ENCODE results near the gene ARL3.

Gene ARL3

DNA sequence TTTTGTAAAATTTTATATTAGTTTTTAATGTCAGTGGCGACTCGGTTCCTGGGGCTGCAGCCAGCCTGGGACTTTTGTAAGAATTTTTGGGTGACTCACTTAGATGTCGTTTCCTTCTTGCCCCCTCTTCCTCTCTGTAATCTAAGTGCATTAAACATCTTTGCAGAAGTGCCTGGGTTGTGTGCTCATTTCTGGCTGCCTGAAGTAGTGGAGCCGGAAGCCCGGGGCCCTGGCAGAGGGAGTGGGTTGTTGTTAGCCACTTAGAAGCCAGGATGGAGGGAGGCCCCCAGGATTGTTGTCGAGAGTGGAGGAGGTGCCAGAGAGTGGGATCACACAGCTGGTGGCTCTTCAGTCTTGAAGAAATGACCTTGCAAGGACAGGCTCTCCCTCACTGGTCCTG is 80.9 kb downstream of the ARL3 start:
- DNase-seq = peak; percentile 76

GRCh38 chr10:102632394-102633111 is 81.6 kb downstream of the ARL3 start:
- DNase-seq = peak; percentile 67

GRCh38 chr10:102631525-102632393 is 82.4 kb downstream of the ARL3 start:
- no peak for DNase-seq

DNA sequence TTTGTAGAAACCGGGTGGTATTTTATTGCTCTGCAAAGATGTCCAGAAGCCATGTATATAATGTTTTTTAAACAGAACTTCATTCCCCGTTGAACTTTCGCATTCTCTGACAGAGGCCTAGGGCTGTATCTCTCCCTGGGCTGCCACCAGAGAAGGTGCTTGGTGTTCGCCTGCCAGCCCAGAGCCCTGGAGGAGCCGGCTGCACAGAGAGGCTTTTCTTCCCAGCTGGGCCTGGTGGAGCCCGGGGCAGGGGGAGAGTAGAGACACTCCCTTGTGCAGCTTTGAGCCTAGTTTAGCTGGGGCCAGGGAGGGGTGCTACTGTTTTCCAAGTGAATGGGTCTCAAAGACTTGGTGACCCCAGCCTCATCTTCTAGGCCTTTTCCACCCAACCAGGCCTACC is 83.5 kb downstream of the ARL3 start:
- no peak for DNase-seq

DNA sequence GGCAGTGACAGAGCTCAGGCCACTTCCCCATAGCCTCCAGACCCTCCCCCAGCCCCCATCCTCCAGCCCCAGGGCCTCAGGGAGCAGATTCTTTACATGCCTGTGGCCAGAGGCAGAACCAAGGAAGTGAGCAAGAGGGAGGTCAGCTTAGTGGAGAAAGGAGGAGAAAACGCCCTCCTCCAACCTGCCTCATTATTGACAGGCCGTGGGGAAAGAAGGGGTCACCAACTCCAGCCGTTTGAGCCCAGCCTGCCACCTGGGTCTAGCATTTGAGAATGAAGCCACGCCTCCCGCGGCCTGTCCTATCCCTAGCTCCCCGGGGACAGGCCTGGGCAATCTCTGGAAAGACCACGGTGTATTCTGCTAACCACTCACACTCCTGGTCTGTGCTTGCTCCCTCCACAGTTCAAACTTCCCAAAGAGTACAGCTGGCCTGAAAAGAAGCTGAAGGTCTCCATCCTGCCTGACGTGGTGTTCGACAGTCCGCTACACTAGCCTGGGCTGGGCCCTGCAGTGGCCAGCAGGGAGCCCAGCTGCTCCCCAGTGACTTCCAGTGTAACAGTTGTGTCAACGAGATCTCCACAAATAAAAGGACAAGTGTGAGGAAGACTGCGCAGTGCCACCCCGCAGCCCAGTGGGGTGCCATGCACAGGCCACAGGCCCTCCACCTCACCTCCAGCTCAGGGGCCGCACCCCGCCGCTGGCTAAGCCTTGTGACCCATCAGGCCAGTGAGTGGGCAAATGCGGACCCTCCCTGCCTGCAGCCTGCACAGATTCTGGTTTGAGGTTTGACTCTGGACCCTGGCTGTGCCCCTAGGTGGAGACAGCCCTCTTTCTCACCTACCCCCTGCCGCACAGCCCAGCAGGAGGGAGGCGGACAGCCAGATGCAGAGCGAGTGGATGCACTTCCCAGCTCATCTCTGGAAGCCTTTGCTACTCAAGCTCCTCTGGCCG is 84.3 kb downstream of the ARL3 start:
- DNase-seq = peak; percentile 94

DNA sequence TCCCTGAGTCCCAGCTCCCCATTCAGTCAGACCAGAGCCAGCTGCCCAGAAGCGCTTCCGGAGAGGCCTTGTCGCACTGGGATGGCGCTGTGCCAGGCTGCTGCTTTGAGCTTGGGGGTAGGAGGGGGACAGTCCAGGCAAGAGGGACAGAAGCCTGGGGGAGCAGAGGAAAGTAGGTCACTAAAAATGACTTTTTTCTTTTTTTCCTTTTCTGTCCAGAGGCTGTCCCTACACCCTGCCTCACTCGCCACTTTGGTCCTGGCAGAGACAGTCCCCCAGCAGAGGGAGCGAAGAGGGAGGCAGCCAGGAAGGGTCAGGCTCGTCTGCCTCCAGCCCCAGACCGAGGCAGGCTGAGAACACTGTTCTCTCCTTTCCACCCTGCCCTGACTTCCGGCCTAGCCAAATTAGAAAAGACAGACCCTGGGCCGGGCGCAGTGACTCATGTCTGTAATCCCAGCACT is 85.7 kb downstream of the ARL3 start:
- DNase-seq = no peak

DNA sequence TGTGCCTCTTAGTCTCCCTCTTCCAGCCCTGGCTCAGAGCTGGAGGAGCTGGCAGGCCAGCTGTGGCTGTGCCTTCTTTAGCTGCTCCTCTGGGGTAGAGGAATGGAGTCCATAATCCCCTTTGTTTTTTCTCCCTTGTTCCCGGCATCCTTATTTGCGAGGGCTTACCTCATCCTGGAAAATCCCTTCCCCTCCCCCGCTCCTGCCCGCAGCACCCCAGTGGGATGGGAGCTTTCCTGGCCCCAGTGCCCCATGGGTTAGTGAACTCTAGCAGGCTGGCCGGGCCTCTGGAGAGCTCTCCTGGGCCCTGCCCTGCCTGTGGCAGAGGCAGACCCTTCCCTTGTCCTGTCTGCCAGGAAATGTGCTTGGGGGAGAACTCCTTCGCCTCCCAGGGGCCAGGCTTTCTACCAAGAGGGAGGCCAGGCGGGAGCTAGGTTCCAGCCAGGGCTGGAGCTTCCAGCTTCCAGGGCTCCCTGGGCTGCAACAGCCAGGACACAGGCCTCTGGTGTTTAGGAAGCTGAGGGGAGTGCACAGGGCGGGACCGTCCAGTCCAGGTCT is 86.4 kb downstream of the ARL3 start:
- DNase-seq = peak; percentile 74

DNA sequence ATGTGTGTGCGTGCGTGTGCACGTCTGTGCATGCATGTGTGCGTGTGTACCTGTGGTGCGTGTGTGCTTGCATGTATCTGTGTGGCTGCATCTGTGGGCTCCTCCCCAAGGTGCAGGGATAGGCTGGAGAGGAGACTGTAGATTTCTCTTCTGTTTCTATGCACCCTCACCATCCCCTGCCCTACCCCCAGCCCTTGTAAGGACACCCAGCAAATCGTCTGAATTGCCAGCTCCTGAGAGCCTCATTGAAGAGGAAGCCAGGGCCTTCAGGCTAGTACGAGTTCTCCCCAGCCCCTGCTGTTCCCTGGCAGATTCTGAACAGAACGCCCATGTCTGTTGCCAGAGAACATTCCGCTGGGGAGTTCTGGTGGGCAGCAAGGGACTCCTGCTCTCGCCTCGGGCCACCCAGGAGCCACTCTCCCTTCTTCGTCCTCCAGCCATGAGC is 86.9 kb downstream of the ARL3 start:
- DNase-seq = no peak

DNA sequence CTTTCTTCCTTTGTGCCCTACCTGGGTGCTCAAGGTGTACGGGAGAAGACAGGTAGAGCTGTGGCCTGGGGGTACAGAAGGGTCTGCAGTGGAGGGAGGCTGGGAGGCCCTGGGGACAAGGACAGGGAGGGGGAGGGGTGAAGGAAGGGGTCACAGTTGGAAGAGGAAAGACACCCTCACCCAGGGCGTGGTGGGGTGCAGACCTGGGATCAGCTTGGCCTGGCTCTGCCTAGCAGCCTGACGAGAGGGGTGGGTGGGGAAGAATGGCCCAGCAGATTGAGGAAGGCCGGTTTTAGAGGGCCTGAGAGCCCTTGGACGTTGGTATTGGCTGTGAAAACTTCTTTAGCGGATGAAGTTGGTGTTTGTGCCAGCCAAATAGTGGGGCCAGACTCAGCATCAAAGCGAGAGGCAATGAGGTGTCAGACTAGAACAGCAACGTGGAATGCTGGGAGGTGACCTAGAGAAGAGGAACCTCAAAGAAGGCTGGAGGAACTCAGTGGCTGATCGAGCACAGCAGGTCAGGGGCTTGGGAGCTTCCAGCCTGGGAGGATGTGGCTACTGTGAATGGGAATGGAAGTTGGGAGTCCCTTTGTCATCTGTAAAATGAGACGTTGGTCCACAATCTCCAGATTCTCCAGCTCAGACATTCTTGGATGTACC is 88.0 kb downstream of the ARL3 start:
- no peak for DNase-seq

- DNase-seq = no peak
Measured at GRCh38 chr10:102624751-102625645, 89.2 kb downstream of the ARL3 start.

GRCh38 chr10:102624094-102624493 is 90.1 kb downstream of the ARL3 start:
- DNase-seq = no peak
